ENCODE results near the gene ARHGAP45. TPM values are rescaled to one million over a fixed set of nuclear protein-coding genes. Genes with fewer than 3 reads are reported as not detected.

Gene ARHGAP45
- total and polyA plus RNA-seq, 2 of the 8 experiments (the other 6 are each of a cell fraction or from before 2014, with no cell fraction given): 31.4 to 41.8 TPM

DNA sequence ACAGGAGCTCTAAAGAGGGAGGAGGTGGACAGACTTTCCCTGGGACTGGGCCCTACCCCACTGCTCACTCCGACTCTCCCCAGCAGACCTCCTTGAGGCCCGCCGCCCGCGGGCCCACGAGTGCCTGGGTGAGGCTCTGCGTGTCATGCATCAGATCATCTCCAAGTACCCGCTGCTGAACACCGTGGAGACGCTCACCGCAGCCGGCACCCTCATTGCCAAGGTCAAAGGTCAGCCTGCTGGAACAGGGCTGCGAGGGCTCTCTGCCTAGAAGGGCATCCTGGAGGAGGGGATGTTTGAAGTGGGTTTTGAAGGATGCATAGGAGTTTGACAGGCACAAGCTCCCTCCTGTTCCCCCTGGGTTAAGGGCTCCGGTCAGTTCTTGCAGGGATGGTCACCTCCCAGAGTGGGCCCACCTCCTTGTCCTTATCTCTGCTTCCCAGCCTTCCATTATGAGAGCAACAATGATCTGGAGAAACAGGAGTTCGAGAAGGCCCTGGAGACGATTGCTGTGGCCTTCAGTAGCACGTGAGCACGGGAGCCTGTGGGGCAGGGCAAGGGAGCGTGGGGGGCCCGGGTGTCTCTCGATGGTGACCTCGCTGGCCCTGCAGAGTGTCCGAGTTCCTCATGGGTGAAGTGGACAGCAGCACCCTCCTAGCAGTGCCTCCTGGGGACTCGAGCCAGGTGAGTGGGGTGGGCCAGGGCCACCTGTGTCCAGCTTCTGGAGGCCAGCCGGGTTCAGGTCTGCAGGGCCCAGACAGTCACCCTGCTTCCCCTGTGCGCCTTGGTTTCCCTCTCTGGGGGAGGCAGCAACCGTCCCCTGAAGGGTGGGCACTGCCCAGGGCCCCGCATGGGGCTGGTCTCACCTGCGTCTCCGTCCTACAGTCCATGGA, 6.3 kb downstream of the ARHGAP45 start:
- Histone ChIP-seq H2AFZ (ENCODE audit: low read length) (no peak overlapping the region), H2BK12ac (ENCODE audit: low read depth, low read length) (no peak overlapping the region), H2AK5ac (ENCODE audit: low read depth, low read length) (no peak overlapping the region), H3K18ac (ENCODE audit: extremely low read depth, low read length) (no peak overlapping the region), H4K8ac (ENCODE audit: extremely low read depth, insufficient read depth, low read length) (no peak overlapping the region), H3K56ac (replicated peaks; ENCODE audit: insufficient read length, low read depth, low read length) (no peak overlapping the region), H4K20me1 (replicated peaks in 1 of 2; ENCODE audit: control insufficient read depth in 1 of 2, insufficient read depth in 2 of 2, low read length in 2 of 2) (peaks cover 1 to 12% of the 10 kb centered on the region in 2 experiments), H3K14ac (ENCODE audit: insufficient read length) (no peak overlapping the region), H3K4me3 (ENCODE audit: extremely low read depth in 1 of 4, insufficient read depth in 2 of 4, low read depth in 3 of 4, low read length in 4 of 4) (no peak overlapping the region), H3K36me3 (ENCODE audit: control insufficient read depth in 2 of 4, insufficient read depth in 4 of 4, low read length in 3 of 4) (peaks cover 0 to 23% (median 3%) of the 10 kb centered on the region in 4 experiments; a peak in 2 of 8 replicates), H2BK5ac (ENCODE audit: low read depth, low read length) (no peak overlapping the region), H3K9ac (replicated peaks in 1 of 4; ENCODE audit: extremely low read depth in 1 of 4, low read depth in 3 of 4, low read length in 3 of 4) (no peak overlapping the region), H2BK120ac (replicated peaks; ENCODE audit: low read depth, low read length) (no peak overlapping the region), H3K79me2 (ENCODE audit: control insufficient read depth in 1 of 2, insufficient read depth in 2 of 2, low read length in 2 of 2) (no peaks in the 10 kb centered on the region), H2BK20ac (ENCODE audit: low read length) (no peak overlapping the region), H4K5ac (ENCODE audit: insufficient read length, low read depth, low read length) (no peak overlapping the region), H3K4ac (replicated peaks; ENCODE audit: insufficient read length, low read depth, low read length) (no peak overlapping the region), H3K27me3 (replicated peaks in 1 of 4; ENCODE audit: control insufficient read depth in 3 of 4, extremely low read depth in 1 of 4, insufficient read depth in 3 of 4, low read length in 3 of 4) (peaks cover 0 to 4% (median 2%) of the 10 kb centered on the region in 4 experiments; a peak in 2 of 7 replicates), H3K23me2 (ENCODE audit: low read depth, low read length) (peaks cover 3% of the 10 kb centered on the region; the same call in 1 of the 2 replicates), H3K27ac (ENCODE audit: low read depth, low read length) (no peak overlapping the region), H3K4me2 (ENCODE audit: insufficient read depth in 1 of 2, low read depth in 2 of 2, low read length in 2 of 2) (no peak overlapping the region), H3K4me1 (replicated peaks in 1 of 4; ENCODE audit: control insufficient read depth in 3 of 4, insufficient read depth in 4 of 4, low read length in 3 of 4) (peaks cover 0 to 4% (median 1%) of the 10 kb centered on the region in 4 experiments; a peak in 2 of 7 replicates), H2BK15ac (ENCODE audit: low read length) (no peak overlapping the region), H3K9me3 (ENCODE audit: insufficient read depth in 2 of 2, low read depth in 1 of 2, low read length in 1 of 2) (no peaks in the 10 kb centered on the region), H3K79me1 (ENCODE audit: low read depth, low read length) (peaks cover 5% of the 10 kb centered on the region), H3K23ac (ENCODE audit: insufficient read length) (no peak overlapping the region), H4K91ac (replicated peaks; ENCODE audit: insufficient read length, low read length) (no peak overlapping the region)
- ChIA-PET POLR2A (ENCODE audit: partially characterized antibody) (interaction anchor here (0.6 to 7.1 kb wide), 9 partner anchors 7 to 54 kb away, joined by 3 to 52 read pairs (median 13); partner anchors contain the start of genes ABCA7 and CNN2), CTCF (ENCODE audit: partially characterized antibody) (interaction anchor here (1.0 to 3.7 kb wide), 6 partner anchors 7 to 171 kb away, joined by 3 to 24 read pairs (median 4); partner anchors contain the start of gene ABCA7)
- FAIRE-seq (no peak), DNase-seq (ENCODE audit: low read depth in 1 of 2, low spot score in 2 of 2) (no peak)
- WGBS, 2 experiments (ENCODE audit: extremely low coverage in 1 of 2, insufficient coverage in 1 of 2, insufficient read length in 1 of 2, insufficient replicate concordance in 2 of 2, low coverage in 1 of 2, low lambda C conversion rate in 2 of 2, missing lambda C conversion rate in 1 of 2): 96% methylated on average over 28 of the region's 30 CpGs; no CpG with 5 or more reads in 1 of the 2 experiments
- TF ChIP-seq JUN (IDR thresholded peaks at IDR 0.05; ENCODE audit: low read depth, low read length) (no peak), RNF2 (IDR thresholded peaks at IDR 0.05; ENCODE audit: borderline replicate concordance, low read depth, low read length, missing control alignments, poor library complexity, severe bottlenecking) (no peak)
